ENCODE results near the gene TESPA1. TPM values are rescaled to one million over a fixed set of nuclear protein-coding genes. Genes with fewer than 3 reads are reported as not detected.

TESPA1 gene
- total and polyA plus RNA-seq, 2 of the 8 experiments (the other 6 are each of a cell fraction or from before 2014, with no cell fraction given): not detected

DNA sequence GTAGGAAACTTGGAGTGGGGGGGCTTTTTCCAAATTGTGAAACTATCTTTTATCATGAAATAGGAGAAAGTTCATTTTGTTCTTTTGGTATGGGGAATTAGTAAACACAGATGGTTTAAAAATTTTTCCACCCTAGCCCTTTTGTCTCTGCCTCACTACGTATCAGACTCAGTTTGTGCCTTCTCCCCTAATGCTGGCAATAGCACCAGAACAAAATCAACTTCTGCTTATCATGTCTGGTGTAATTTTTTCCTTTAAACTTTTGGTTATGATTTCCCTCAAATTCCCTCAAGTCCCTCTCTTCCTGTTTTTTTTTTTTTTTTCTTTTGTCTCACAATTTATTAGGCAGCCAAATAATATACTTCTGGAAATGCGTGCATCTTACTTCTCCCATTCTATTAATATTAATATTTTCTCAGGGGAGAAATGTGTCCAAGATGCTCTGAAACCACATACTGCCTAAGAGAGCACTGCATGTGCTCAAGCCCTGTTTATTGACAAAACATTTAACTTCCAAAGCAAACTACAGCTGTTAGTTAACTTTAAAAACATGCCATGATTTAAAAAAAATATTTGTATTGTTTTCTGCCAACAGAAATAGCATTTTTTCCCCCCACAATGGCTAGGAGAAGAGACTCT, 35.4 kb downstream of the TESPA1 start (continued):
- TF ChIP-seq, protein P1, sequence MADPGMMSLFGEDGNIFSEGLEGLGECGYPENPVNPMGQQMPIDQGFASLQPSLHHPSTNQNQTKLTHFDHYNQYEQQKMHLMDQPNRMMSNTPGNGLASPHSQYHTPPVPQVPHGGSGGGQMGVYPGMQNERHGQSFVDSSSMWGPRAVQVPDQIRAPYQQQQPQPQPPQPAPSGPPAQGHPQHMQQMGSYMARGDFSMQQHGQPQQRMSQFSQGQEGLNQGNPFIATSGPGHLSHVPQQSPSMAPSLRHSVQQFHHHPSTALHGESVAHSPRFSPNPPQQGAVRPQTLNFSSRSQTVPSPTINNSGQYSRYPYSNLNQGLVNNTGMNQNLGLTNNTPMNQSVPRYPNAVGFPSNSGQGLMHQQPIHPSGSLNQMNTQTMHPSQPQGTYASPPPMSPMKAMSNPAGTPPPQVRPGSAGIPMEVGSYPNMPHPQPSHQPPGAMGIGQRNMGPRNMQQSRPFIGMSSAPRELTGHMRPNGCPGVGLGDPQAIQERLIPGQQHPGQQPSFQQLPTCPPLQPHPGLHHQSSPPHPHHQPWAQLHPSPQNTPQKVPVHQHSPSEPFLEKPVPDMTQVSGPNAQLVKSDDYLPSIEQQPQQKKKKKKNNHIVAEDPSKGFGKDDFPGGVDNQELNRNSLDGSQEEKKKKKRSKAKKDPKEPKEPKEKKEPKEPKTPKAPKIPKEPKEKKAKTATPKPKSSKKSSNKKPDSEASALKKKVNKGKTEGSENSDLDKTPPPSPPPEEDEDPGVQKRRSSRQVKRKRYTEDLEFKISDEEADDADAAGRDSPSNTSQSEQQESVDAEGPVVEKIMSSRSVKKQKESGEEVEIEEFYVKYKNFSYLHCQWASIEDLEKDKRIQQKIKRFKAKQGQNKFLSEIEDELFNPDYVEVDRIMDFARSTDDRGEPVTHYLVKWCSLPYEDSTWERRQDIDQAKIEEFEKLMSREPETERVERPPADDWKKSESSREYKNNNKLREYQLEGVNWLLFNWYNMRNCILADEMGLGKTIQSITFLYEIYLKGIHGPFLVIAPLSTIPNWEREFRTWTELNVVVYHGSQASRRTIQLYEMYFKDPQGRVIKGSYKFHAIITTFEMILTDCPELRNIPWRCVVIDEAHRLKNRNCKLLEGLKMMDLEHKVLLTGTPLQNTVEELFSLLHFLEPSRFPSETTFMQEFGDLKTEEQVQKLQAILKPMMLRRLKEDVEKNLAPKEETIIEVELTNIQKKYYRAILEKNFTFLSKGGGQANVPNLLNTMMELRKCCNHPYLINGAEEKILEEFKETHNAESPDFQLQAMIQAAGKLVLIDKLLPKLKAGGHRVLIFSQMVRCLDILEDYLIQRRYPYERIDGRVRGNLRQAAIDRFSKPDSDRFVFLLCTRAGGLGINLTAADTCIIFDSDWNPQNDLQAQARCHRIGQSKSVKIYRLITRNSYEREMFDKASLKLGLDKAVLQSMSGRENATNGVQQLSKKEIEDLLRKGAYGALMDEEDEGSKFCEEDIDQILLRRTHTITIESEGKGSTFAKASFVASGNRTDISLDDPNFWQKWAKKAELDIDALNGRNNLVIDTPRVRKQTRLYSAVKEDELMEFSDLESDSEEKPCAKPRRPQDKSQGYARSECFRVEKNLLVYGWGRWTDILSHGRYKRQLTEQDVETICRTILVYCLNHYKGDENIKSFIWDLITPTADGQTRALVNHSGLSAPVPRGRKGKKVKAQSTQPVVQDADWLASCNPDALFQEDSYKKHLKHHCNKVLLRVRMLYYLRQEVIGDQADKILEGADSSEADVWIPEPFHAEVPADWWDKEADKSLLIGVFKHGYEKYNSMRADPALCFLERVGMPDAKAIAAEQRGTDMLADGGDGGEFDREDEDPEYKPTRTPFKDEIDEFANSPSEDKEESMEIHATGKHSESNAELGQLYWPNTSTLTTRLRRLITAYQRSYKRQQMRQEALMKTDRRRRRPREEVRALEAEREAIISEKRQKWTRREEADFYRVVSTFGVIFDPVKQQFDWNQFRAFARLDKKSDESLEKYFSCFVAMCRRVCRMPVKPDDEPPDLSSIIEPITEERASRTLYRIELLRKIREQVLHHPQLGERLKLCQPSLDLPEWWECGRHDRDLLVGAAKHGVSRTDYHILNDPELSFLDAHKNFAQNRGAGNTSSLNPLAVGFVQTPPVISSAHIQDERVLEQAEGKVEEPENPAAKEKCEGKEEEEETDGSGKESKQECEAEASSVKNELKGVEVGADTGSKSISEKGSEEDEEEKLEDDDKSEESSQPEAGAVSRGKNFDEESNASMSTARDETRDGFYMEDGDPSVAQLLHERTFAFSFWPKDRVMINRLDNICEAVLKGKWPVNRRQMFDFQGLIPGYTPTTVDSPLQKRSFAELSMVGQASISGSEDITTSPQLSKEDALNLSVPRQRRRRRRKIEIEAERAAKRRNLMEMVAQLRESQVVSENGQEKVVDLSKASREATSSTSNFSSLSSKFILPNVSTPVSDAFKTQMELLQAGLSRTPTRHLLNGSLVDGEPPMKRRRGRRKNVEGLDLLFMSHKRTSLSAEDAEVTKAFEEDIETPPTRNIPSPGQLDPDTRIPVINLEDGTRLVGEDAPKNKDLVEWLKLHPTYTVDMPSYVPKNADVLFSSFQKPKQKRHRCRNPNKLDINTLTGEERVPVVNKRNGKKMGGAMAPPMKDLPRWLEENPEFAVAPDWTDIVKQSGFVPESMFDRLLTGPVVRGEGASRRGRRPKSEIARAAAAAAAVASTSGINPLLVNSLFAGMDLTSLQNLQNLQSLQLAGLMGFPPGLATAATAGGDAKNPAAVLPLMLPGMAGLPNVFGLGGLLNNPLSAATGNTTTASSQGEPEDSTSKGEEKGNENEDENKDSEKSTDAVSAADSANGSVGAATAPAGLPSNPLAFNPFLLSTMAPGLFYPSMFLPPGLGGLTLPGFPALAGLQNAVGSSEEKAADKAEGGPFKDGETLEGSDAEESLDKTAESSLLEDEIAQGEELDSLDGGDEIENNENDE (IDR thresholded peaks at IDR 0.05; ENCODE audit: insufficient replicate concordance, low read length): no peak
- no peak for TF ChIP-seq MAFK (IDR thresholded peaks at IDR 0.05; ENCODE audit: low read depth, low read length)
- no peak for TF ChIP-seq POLR2AphosphoS5 (IDR thresholded peaks at IDR 0.05; ENCODE audit: low read depth, low read length)
- TF ChIP-seq RNF2 (IDR thresholded peaks at IDR 0.05; ENCODE audit: borderline replicate concordance, low read depth, low read length, missing control alignments, poor library complexity, severe bottlenecking): no peak
- TF ChIP-seq POU5F1 (IDR thresholded peaks at IDR 0.05; ENCODE audit: low read depth, low read length): no peak
- TF ChIP-seq SIRT6 (IDR thresholded peaks at IDR 0.05; ENCODE audit: low read length): no peak
- TF ChIP-seq RBBP5 (IDR thresholded peaks at IDR 0.05; ENCODE audit: borderline replicate concordance, low read depth, low read length): no peak
- TF ChIP-seq JUN (IDR thresholded peaks at IDR 0.05; ENCODE audit: low read depth, low read length): no peak
- no peak for TF ChIP-seq GTF2F1 (IDR thresholded peaks at IDR 0.05; ENCODE audit: borderline replicate concordance, low read depth, low read length)
- no peak for TF ChIP-seq RAD21 (IDR thresholded peaks at IDR 0.05 in 1 of 2, conservative IDR thresholded peaks at IDR 0.05 in 1 of 2; ENCODE audit: low read depth in 2 of 2, low read length in 2 of 2)
- no peak for TF ChIP-seq KDM5A (IDR thresholded peaks at IDR 0.05; ENCODE audit: low read length)
